Loucy (cell line): ENCODE data around the gene XRCC2.

Experiments used
- CTCF ChIP-seq: fragments of 200-600 bp; sonication (generic); conservative IDR thresholded peaks from 2 replicates; pipeline ENCODE4 v1.5.1; 2014; ENCODE audit warnings: mild to moderate bottlenecking, antibody characterized with exemption, low read length
- EZH2phosphoT487 ChIP-seq: fragments of 200-600 bp; IDR thresholded peaks from 2 replicates; pipeline ENCODE4 v1.6.1; 2018; ENCODE audit warnings: antibody characterized with exemption, mild to moderate bottlenecking, moderate library complexity, borderline replicate concordance

DNA sequence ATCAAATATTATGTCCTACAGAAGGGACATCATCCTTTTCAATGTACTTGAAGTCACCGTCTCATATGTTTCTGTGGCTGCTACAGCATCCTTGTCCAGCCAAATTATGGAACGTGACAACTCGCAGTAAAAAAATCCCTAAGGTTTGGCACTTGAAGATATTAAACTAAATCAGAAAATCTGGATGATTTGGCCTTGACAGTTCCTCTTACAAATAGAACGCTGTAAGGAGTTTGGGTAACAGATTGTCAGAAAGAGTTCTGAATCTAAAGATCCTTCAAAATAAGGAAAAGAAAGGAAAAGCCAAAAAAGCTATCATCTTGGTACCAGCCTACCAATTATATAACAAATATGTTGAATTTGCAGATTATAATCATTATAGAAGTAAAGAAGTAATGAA is 21.0 kb downstream of the XRCC2 start:
- TF ChIP-seq CTCF (no peak), EZH2phosphoT487 (no peak)
